ENCODE data around the gene DHFR2. TPM values are rescaled to one million over a fixed set of nuclear protein-coding genes. Genes with fewer than 3 reads are reported as not detected.

Gene DHFR2
- total RNA-seq, 5 donors from 2014 or later (not counting 1 experiment from before 2014, with no cell fraction given), result 3.5 to 11.4 (median 8.6) TPM

- Mint-ChIP-seq H3K4me3 (no peak overlapping the region), H3K36me3 (peaks cover 62% of the 10 kb centered on the region), H3K27me3 (no peaks in the 10 kb centered on the region), H3K4me1 (peaks cover 56 to 78% (median 74%) of the 10 kb centered on the region in 3 donors), H3K27ac (peak overlapping the region; percentile 38 to 42), H3K9me3 (peaks cover 0 to 5% (median 0%) of the 10 kb centered on the region in 3 donors)
- Histone ChIP-seq H3K4me1 (ENCODE audit: control insufficient read depth in 1 of 2, extremely low read depth in 1 of 2, insufficient read depth in 2 of 2, low read length in 2 of 2) (peaks cover 0 to 12% of the 10 kb centered on the region in 2 experiments), H3K4me3 (ENCODE audit: control insufficient read depth in 1 of 2, extremely low read depth in 1 of 2, low read length in 1 of 2) (no peak overlapping the region), H3K9me3 (no peaks in the 10 kb centered on the region), H3K27ac (ENCODE audit: low read length) (no peak overlapping the region), H3K27me3 (replicated peaks in 1 of 2; ENCODE audit: control insufficient read depth in 2 of 2, extremely low read depth in 1 of 2, insufficient read depth in 2 of 2, low read length in 1 of 2) (no peaks in the 10 kb centered on the region), H3K36me3 (ENCODE audit: control insufficient read depth in 2 of 2, extremely low read depth in 1 of 2, insufficient read depth in 1 of 2, low read length in 1 of 2) (peaks cover 5 to 20% of the 10 kb centered on the region in 2 donors)
- peak in 1 of 35 experiments; percentile 34 for DNase-seq
- ChIA-PET POLR2A (interaction anchor here in 1 of 2 donors (0.6 kb wide), 1 partner anchor 49 kb away, joined by 3 read pairs; no protein-coding TSS in a partner anchor), CTCF (interaction anchor here (0.5 to 2.4 kb wide), 23 partner anchors 11 to 96 kb away, joined by 3 to 46 read pairs (median 4); partner anchors contain the start of genes ARL13B (in 1 of the 2), PROS1 (in 1 of the 2) and STX19 (in 1 of the 2))
- peak in 1 of 4 experiments; percentile 38 for ATAC-seq (replicated peaks in 1 of 4)
- no CpG with 5 or more reads among the region's 4 CpGs for WGBS (ENCODE audit: insufficient coverage)
These were observed 6.6 kb upstream of the DHFR2 start for GRCh38 chr3:94069194-94069813.

GRCh38 chr3:94066506-94067500 is 4.1 kb upstream of the DHFR2 start:
- Histone ChIP-seq H3K27me3 (replicated peaks in 1 of 2; ENCODE audit: control insufficient read depth in 2 of 2, extremely low read depth in 1 of 2, insufficient read depth in 2 of 2, low read length in 1 of 2) (no peaks in the 10 kb centered on the region), H3K9me3 (no peaks in the 10 kb centered on the region), H3K4me1 (ENCODE audit: control insufficient read depth in 1 of 2, extremely low read depth in 1 of 2, insufficient read depth in 2 of 2, low read length in 2 of 2) (peaks cover 7 to 17% of the 10 kb centered on the region in 2 experiments), H3K27ac (ENCODE audit: low read length) (no peak overlapping the region), H3K4me3 (ENCODE audit: control insufficient read depth in 1 of 2, extremely low read depth in 1 of 2, low read length in 1 of 2) (no peak overlapping the region), H3K36me3 (ENCODE audit: control insufficient read depth in 2 of 2, extremely low read depth in 1 of 2, insufficient read depth in 1 of 2, low read length in 1 of 2) (peaks cover 5 to 15% of the 10 kb centered on the region in 2 donors)
- H3K4me3 Mint-ChIP-seq, result peak overlapping the region in 2 of 3 donors; percentile 14 to 27
- ATAC-seq (replicated peaks in 1 of 4) (no peak), DNase-seq (no peak)
- 83% methylated on average over 2 of the region's 6 CpGs for WGBS (ENCODE audit: insufficient coverage)
- ChIA-PET CTCF (interaction anchor here (0.6 to 1.6 kb wide), 4 partner anchors 16 to 62 kb away, joined by 4 to 5 read pairs (median 4); no protein-coding TSS in a partner anchor), POLR2A (no interaction called here)
- peaks cover 38% of the 10 kb centered on the region for H3K36me3 Mint-ChIP-seq
- H3K4me1 Mint-ChIP-seq, result peaks cover 59 to 75% (median 68%) of the 10 kb centered on the region in 3 donors
- H3K27me3 Mint-ChIP-seq, result no peaks in the 10 kb centered on the region
- peaks cover 0 to 5% (median 0%) of the 10 kb centered on the region in 3 donors for H3K9me3 Mint-ChIP-seq
- peak overlapping the region in 1 of 2 donors; percentile 25 for H3K27ac Mint-ChIP-seq

DNA sequence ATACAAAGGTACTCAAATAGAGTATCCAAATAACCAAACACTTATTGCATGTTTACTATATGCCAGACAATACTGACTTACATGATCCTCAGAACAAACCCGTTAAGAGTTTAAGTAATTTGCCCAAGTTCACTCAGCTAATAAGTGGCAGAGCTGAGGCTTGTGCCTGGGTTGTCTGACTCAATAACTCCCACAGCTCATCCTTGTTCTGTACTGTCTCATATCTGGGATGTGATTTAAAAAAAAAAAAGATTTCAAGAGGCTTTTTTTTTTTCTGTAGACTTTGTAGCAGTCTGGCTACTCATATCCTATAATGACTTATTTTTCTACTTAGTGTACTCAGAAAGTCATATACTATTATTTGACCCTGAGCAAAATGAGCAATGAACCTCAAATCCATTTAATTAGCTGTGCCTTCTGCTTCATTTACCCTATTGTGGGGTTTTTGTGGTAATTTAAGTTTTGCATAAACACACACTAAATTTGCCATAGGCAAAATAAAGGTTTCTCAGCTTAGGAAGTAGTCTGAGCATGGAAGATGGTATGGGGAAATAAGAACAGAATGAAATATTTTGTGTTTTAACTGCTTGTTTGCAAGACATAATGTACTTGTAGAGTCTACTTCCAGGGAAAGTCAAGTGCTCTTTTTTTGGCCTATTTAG is 3.2 kb upstream of the DHFR2 start:
- H3K9me3 ChIP-seq, result no peaks in the 10 kb centered on the region
- 83% methylated on average over 1 of the region's 1 CpG for WGBS (ENCODE audit: insufficient coverage)
- H3K4me3 Mint-ChIP-seq, result peak overlapping the region in 1 of 3 donors; percentile 18
- H3K36me3 ChIP-seq (ENCODE audit: control insufficient read depth in 2 of 2, extremely low read depth in 1 of 2, insufficient read depth in 1 of 2, low read length in 1 of 2), result peaks cover 5 to 15% of the 10 kb centered on the region in 2 donors
- H3K27ac ChIP-seq (ENCODE audit: low read length), result no peak overlapping the region
- POLR2A ChIA-PET, result interaction anchor here in 1 of 2 donors (0.7 kb wide), 1 partner anchor 25 kb away, joined by 4 read pairs; no protein-coding TSS in a partner anchor
- H3K4me1 Mint-ChIP-seq, result peaks cover 59 to 69% (median 62%) of the 10 kb centered on the region in 3 donors
- no peaks in the 10 kb centered on the region for H3K27me3 ChIP-seq (replicated peaks in 1 of 2; ENCODE audit: control insufficient read depth in 2 of 2, extremely low read depth in 1 of 2, insufficient read depth in 2 of 2, low read length in 1 of 2)
- no peak for ATAC-seq (replicated peaks in 1 of 4)
- peak overlapping the region in 1 of 2 donors; percentile 42 for H3K27ac Mint-ChIP-seq
- H3K9me3 Mint-ChIP-seq, result peaks cover 0 to 5% (median 0%) of the 10 kb centered on the region in 3 donors
- no peaks in the 10 kb centered on the region for H3K27me3 Mint-ChIP-seq
- no peak for DNase-seq
- H3K4me3 ChIP-seq (ENCODE audit: control insufficient read depth in 1 of 2, extremely low read depth in 1 of 2, low read length in 1 of 2), result no peak overlapping the region
- peaks cover 9 to 15% of the 10 kb centered on the region in 2 experiments for H3K4me1 ChIP-seq (ENCODE audit: control insufficient read depth in 1 of 2, extremely low read depth in 1 of 2, insufficient read depth in 2 of 2, low read length in 2 of 2)
- H3K36me3 Mint-ChIP-seq, result peaks cover 31% of the 10 kb centered on the region
- CTCF ChIA-PET, result interaction anchor here (0.6 to 1.4 kb wide), 3 partner anchors 24 to 62 kb away, joined by 4 to 5 read pairs (median 4); no protein-coding TSS in a partner anchor

- peak overlapping the region in 1 of 3 donors; percentile 26 for H3K4me3 Mint-ChIP-seq
- Histone ChIP-seq H3K9me3 (no peaks in the 10 kb centered on the region), H3K4me3 (ENCODE audit: control insufficient read depth in 1 of 2, extremely low read depth in 1 of 2, low read length in 1 of 2) (no peak overlapping the region), H3K27me3 (replicated peaks in 1 of 2; ENCODE audit: control insufficient read depth in 2 of 2, extremely low read depth in 1 of 2, insufficient read depth in 2 of 2, low read length in 1 of 2) (no peaks in the 10 kb centered on the region), H3K36me3 (ENCODE audit: control insufficient read depth in 2 of 2, extremely low read depth in 1 of 2, insufficient read depth in 1 of 2, low read length in 1 of 2) (peaks cover 0 to 15% of the 10 kb centered on the region in 2 donors), H3K4me1 (ENCODE audit: control insufficient read depth in 1 of 2, extremely low read depth in 1 of 2, insufficient read depth in 2 of 2, low read length in 2 of 2) (peaks cover 9 to 15% of the 10 kb centered on the region in 2 experiments), H3K27ac (ENCODE audit: low read length) (no peak overlapping the region)
- H3K9me3 Mint-ChIP-seq, result peaks cover 0 to 5% (median 0%) of the 10 kb centered on the region in 3 donors
- no CpG with 5 or more reads among the region's 1 CpG for WGBS (ENCODE audit: insufficient coverage)
- ATAC-seq (replicated peaks in 1 of 4) (no peak), DNase-seq (no peak)
- no peaks in the 10 kb centered on the region for H3K27me3 Mint-ChIP-seq
- H3K36me3 Mint-ChIP-seq, result peaks cover 39% of the 10 kb centered on the region
- ChIA-PET POLR2A (no interaction called here), CTCF (no interaction called here)
- H3K27ac Mint-ChIP-seq, result no peak overlapping the region
- peaks cover 59 to 70% (median 66%) of the 10 kb centered on the region in 3 donors for H3K4me1 Mint-ChIP-seq
These were observed 2.4 kb upstream of the DHFR2 start for GRCh38 chr3:94065122-94065521.

- no peaks in the 10 kb centered on the region for H3K9me3 ChIP-seq
- WGBS (ENCODE audit: insufficient coverage), result 88% methylated on average over 4 of the region's 6 CpGs
- POLR2A ChIA-PET, result interaction anchor here in 1 of 2 donors (0.6 kb wide), 1 partner anchor 1471 kb away, joined by 3 read pairs; no protein-coding TSS in a partner anchor
- Mint-ChIP-seq H3K27me3 (no peaks in the 10 kb centered on the region), H3K4me1 (peaks cover 57 to 69% (median 65%) of the 10 kb centered on the region in 3 donors), H3K27ac (peak overlapping the region; percentile 98 to 100), H3K4me3 (peak overlapping the region; percentile 91 to 99 (median 98)), H3K36me3 (peaks cover 39% of the 10 kb centered on the region), H3K9me3 (peaks cover 0 to 5% (median 0%) of the 10 kb centered on the region in 3 donors)
- CTCF ChIA-PET, result interaction anchor here in 1 of 2 donors (1.0 kb wide), 1 partner anchor 59 kb away, joined by 3 read pairs; no protein-coding TSS in a partner anchor
- H3K36me3 ChIP-seq (ENCODE audit: control insufficient read depth in 2 of 2, extremely low read depth in 1 of 2, insufficient read depth in 1 of 2, low read length in 1 of 2), result peaks cover 0 to 19% of the 10 kb centered on the region in 2 donors
- H3K4me3 ChIP-seq (ENCODE audit: control insufficient read depth in 1 of 2, extremely low read depth in 1 of 2, low read length in 1 of 2), result no peak overlapping the region
- DNase-seq (no peak), ATAC-seq (replicated peaks in 1 of 4) (no peak)
- H3K4me1 ChIP-seq (ENCODE audit: control insufficient read depth in 1 of 2, extremely low read depth in 1 of 2, insufficient read depth in 2 of 2, low read length in 2 of 2), result peaks cover 9 to 15% of the 10 kb centered on the region in 2 experiments
- no peaks in the 10 kb centered on the region for H3K27me3 ChIP-seq (replicated peaks in 1 of 2; ENCODE audit: control insufficient read depth in 2 of 2, extremely low read depth in 1 of 2, insufficient read depth in 2 of 2, low read length in 1 of 2)
- H3K27ac ChIP-seq (ENCODE audit: low read length), result no peak overlapping the region
These were observed 1.6 kb upstream of the DHFR2 start for GRCh38 chr3:94064243-94064860.
